ENCODE measurements around the gene DMBX1. TPM values are rescaled to one million over a fixed set of nuclear protein-coding genes. Genes with fewer than 3 reads are reported as not detected.
A peak's percentile ranks its signal among the peaks of the same experiment; 100 is the strongest.

The DMBX1 gene
- polyA plus RNA-seq, 1 of the 3 experiments (the other 2 are of a cell fraction): not detected

GRCh38 chr1:46488343-46489168 lies 1.1 kb upstream of the DMBX1 start:
- WGBS (ENCODE audit: low lambda C conversion rate): 59% methylated on average over 11 of the region's 24 CpGs
- 0 out of 2 replicates have a peak, but pooled peaks cover 7% of the 10 kb centered on the region for H4K20me1 ChIP-seq (ENCODE audit: insufficient read depth)
- H3K4me2 ChIP-seq: no peak overlapping the region

GRCh38 chr1:46489169-46489637 lies 433 bp upstream of the DMBX1 start:
- ChIA-PET POLR2A (no interaction called here), CTCF (interaction anchor here (2.2 to 5.5 kb wide), 4 partner anchors 10 to 43 kb away, joined by 6 to 43 read pairs (median 22); no protein-coding TSS in a partner anchor)
- Histone ChIP-seq H3K27me3 (ENCODE audit: insufficient read depth) (peaks cover 59% of the 10 kb centered on the region), H3K9me3 (no peaks in the 10 kb centered on the region), H3K9me2 (no peaks in the 10 kb centered on the region), H3K36me3 (replicated peaks in 1 of 2; ENCODE audit: control insufficient read depth in 1 of 2, insufficient read depth in 2 of 2, low read length in 1 of 2) (no peaks in the 10 kb centered on the region), H3K9ac (no peak overlapping the region), H3K4me3 (ENCODE audit: low read depth in 2 of 2, low read length in 1 of 2) (peak overlapping the region; percentile 31 to 47; a peak in 2 of 4 replicates), H3K27ac (ENCODE audit: low read depth in 2 of 2, low read length in 1 of 2) (no peak overlapping the region), H3K4me1 (ENCODE audit: control insufficient read depth in 1 of 2, insufficient read depth in 2 of 2, low read depth in 1 of 2, low read length in 1 of 2) (peaks cover 0 to 5% of the 10 kb centered on the region in 2 experiments; a peak in 1 of 4 replicates), H3F3A (replicated peaks; ENCODE audit: insufficient read depth) (no peaks in the 10 kb centered on the region), H4K20me1 (ENCODE audit: insufficient read depth) (0 out of 2 replicates have a peak, but pooled peaks cover 7% of the 10 kb centered on the region), H2AFZ (ENCODE audit: low read depth) (no peak overlapping the region), H3K4me2 (peak overlapping the region; percentile 84; the same call in 1 of the 2 replicates), H3K79me2 (ENCODE audit: insufficient read depth) (no peaks in the 10 kb centered on the region)
- 18% methylated on average over 28 of the region's 35 CpGs for WGBS (ENCODE audit: low lambda C conversion rate)
- no peak for TF ChIP-seq FOXJ3 (CRISPR knock-in tag; IDR thresholded peaks at IDR 0.05)
- no peak for TF ChIP-seq MEF2A (IDR thresholded peaks at IDR 0.05; ENCODE audit: borderline replicate concordance, low read depth)
- TF ChIP-seq JUND (IDR thresholded peaks at IDR 0.05): no peak
- TF ChIP-seq NFIC (IDR thresholded peaks at IDR 0.05; ENCODE audit: borderline replicate concordance): no peak
- TF ChIP-seq TEAD4 (IDR thresholded peaks at IDR 0.05; ENCODE audit: borderline replicate concordance, insufficient read depth): no peak
- no peak for TF ChIP-seq SMC3 (IDR thresholded peaks at IDR 0.05; ENCODE audit: low read depth, low read length)
- no peak for TF ChIP-seq YY1 (IDR thresholded peaks at IDR 0.05; ENCODE audit: low read depth)
- no peak for TF ChIP-seq PBX3 (IDR thresholded peaks at IDR 0.05)
- no peak for TF ChIP-seq RCOR1 (IDR thresholded peaks at IDR 0.05; ENCODE audit: low read length)
- no peak for TF ChIP-seq ZBTB33 (IDR thresholded peaks at IDR 0.05; ENCODE audit: borderline replicate concordance, low read depth)
- DNase-seq: no peak

More at GRCh38 chr1:46488343-46489168, 1.1 kb upstream of the DMBX1 start:
- Histone ChIP-seq H3K79me2 (ENCODE audit: insufficient read depth) (no peaks in the 10 kb centered on the region), H3K9ac (no peak overlapping the region), H3K9me3 (no peaks in the 10 kb centered on the region), H3K27me3 (ENCODE audit: insufficient read depth) (peaks cover 57% of the 10 kb centered on the region), H3K9me2 (no peaks in the 10 kb centered on the region), H3K36me3 (replicated peaks in 1 of 2; ENCODE audit: control insufficient read depth in 1 of 2, insufficient read depth in 2 of 2, low read length in 1 of 2) (no peaks in the 10 kb centered on the region), H3K4me3 (ENCODE audit: low read depth in 2 of 2, low read length in 1 of 2) (no peak overlapping the region), H3K4me1 (ENCODE audit: control insufficient read depth in 1 of 2, insufficient read depth in 2 of 2, low read depth in 1 of 2, low read length in 1 of 2) (peaks cover 0 to 5% of the 10 kb centered on the region in 2 experiments; a peak in 1 of 4 replicates), H3F3A (replicated peaks; ENCODE audit: insufficient read depth) (no peaks in the 10 kb centered on the region), H3K27ac (ENCODE audit: low read depth in 2 of 2, low read length in 1 of 2) (no peak overlapping the region), H2AFZ (ENCODE audit: low read depth) (no peak overlapping the region)
- POLR2A ChIA-PET: no interaction called here
- TF ChIP-seq FOSL2 (IDR thresholded peaks at IDR 0.05; ENCODE audit: borderline replicate concordance, low read depth) (no peak), MEF2A (IDR thresholded peaks at IDR 0.05; ENCODE audit: borderline replicate concordance, low read depth) (no peak)
- CTCF ChIA-PET: interaction anchor here (1.3 to 5.5 kb wide), 8 partner anchors 9 to 237 kb away, joined by 4 to 43 read pairs (median 10); no protein-coding TSS in a partner anchor
- DNase-seq: no peak
